ENCODE data around the gene TMEM132D. TPM values are rescaled to one million over a fixed set of nuclear protein-coding genes. Genes with fewer than 3 reads are reported as not detected.
"Not testable (repeated sequence)": the region's sequence is repeated elsewhere in the genome, so short reads cannot be mapped to it uniquely, and the experiment has no call there.

Gene TMEM132D
- total RNA-seq, 2 donors from 2014 or later: not detected

- H3K9me3 Mint-ChIP-seq: not testable (repeated sequence)
Observed at GRCh38 chr12:129899045-129899444, 4.8 kb downstream of the TMEM132D start.

GRCh38 chr12:129893691-129894090 is 10.1 kb downstream of the TMEM132D start:
- Mint-ChIP-seq H3K4me1 (no peaks in the 10 kb centered on the region), H3K4me3 (no peak overlapping the region), H3K36me3 (ENCODE audit: low read depth) (no peaks in the 10 kb centered on the region), H3K27me3 (no peaks in the 10 kb centered on the region), H3K27ac (no peak overlapping the region), H3K9me3 (peaks cover 6% of the 10 kb centered on the region)
- ATAC-seq (replicated peaks): no peak

More at GRCh38 chr12:129899045-129899444, 4.8 kb downstream of the TMEM132D start:
- peaks cover 11% of the 10 kb centered on the region for H3K27me3 Mint-ChIP-seq
- not testable (repeated sequence) for H3K4me3 Mint-ChIP-seq; ATAC-seq (replicated peaks); H3K4me1 Mint-ChIP-seq; H3K27ac Mint-ChIP-seq; H3K36me3 Mint-ChIP-seq (ENCODE audit: low read depth)

- no peaks in the 10 kb centered on the region for H3K9me3 Mint-ChIP-seq
- no peaks in the 10 kb centered on the region for H3K27me3 Mint-ChIP-seq
- no peaks in the 10 kb centered on the region for H3K4me1 Mint-ChIP-seq
- H3K27ac Mint-ChIP-seq: no peak overlapping the region
- no peaks in the 10 kb centered on the region for H3K36me3 Mint-ChIP-seq (ENCODE audit: low read depth)
- H3K4me3 Mint-ChIP-seq: no peak overlapping the region
- no peak for ATAC-seq (replicated peaks)
Observed at GRCh38 chr12:129887101-129887500, 16.7 kb downstream of the TMEM132D start.

GRCh38 chr12:129886541-129886940 is 17.3 kb downstream of the TMEM132D start:
- Mint-ChIP-seq H3K27me3 (no peaks in the 10 kb centered on the region), H3K4me1 (no peaks in the 10 kb centered on the region), H3K4me3 (no peak overlapping the region), H3K9me3 (no peaks in the 10 kb centered on the region), H3K27ac (no peak overlapping the region), H3K36me3 (ENCODE audit: low read depth) (no peaks in the 10 kb centered on the region)
- ATAC-seq (replicated peaks): no peak

- H3K4me1 Mint-ChIP-seq: no peaks in the 10 kb centered on the region
- no peak overlapping the region for H3K27ac Mint-ChIP-seq
- H3K27me3 Mint-ChIP-seq: no peaks in the 10 kb centered on the region
- H3K4me3 Mint-ChIP-seq: no peak overlapping the region
- ATAC-seq (replicated peaks): no peak
- no peaks in the 10 kb centered on the region for H3K36me3 Mint-ChIP-seq (ENCODE audit: low read depth)
- H3K9me3 Mint-ChIP-seq: no peaks in the 10 kb centered on the region
Observed at GRCh38 chr12:129885287-129885686, 18.5 kb downstream of the TMEM132D start.

GRCh38 chr12:129877411-129877810 is 26.4 kb downstream of the TMEM132D start:
- Mint-ChIP-seq H3K36me3 (ENCODE audit: low read depth) (no peaks in the 10 kb centered on the region), H3K27me3 (peaks cover 5% of the 10 kb centered on the region), H3K4me3 (no peak overlapping the region), H3K27ac (no peak overlapping the region), H3K9me3 (peaks cover 20% of the 10 kb centered on the region), H3K4me1 (no peaks in the 10 kb centered on the region)
- ATAC-seq (replicated peaks): no peak

GRCh38 chr12:129873833-129874208 is 30.0 kb downstream of the TMEM132D start:
- H3K4me3 Mint-ChIP-seq: no peak overlapping the region
- peaks cover 5% of the 10 kb centered on the region for H3K27me3 Mint-ChIP-seq
- no peak overlapping the region for H3K27ac Mint-ChIP-seq
- no peaks in the 10 kb centered on the region for H3K36me3 Mint-ChIP-seq (ENCODE audit: low read depth)
- ATAC-seq (replicated peaks): no peak
- no peaks in the 10 kb centered on the region for H3K4me1 Mint-ChIP-seq
- peaks cover 12% of the 10 kb centered on the region for H3K9me3 Mint-ChIP-seq

GRCh38 chr12:129873111-129873832 is 30.6 kb downstream of the TMEM132D start:
- Mint-ChIP-seq H3K4me3 (no peak overlapping the region), H3K4me1 (no peaks in the 10 kb centered on the region), H3K9me3 (peaks cover 12% of the 10 kb centered on the region), H3K27ac (no peak overlapping the region), H3K27me3 (peaks cover 5% of the 10 kb centered on the region), H3K36me3 (ENCODE audit: low read depth) (no peaks in the 10 kb centered on the region)
- ATAC-seq (replicated peaks): no peak

GRCh38 chr12:129871991-129872972 is 31.5 kb downstream of the TMEM132D start:
- no peak for ATAC-seq (replicated peaks)
- H3K36me3 Mint-ChIP-seq (ENCODE audit: low read depth): no peaks in the 10 kb centered on the region
- no peaks in the 10 kb centered on the region for H3K4me1 Mint-ChIP-seq
- H3K27ac Mint-ChIP-seq: no peak overlapping the region
- peaks cover 5% of the 10 kb centered on the region for H3K27me3 Mint-ChIP-seq
- no peak overlapping the region for H3K4me3 Mint-ChIP-seq
- H3K9me3 Mint-ChIP-seq: peaks cover 12% of the 10 kb centered on the region

GRCh38 chr12:129870796-129871195 is 33.0 kb downstream of the TMEM132D start:
- no peaks in the 10 kb centered on the region for H3K4me1 Mint-ChIP-seq
- peaks cover 5% of the 10 kb centered on the region for H3K27me3 Mint-ChIP-seq
- peaks cover 7% of the 10 kb centered on the region for H3K9me3 Mint-ChIP-seq
- no peak for ATAC-seq (replicated peaks)
- H3K4me3 Mint-ChIP-seq: no peak overlapping the region
- H3K27ac Mint-ChIP-seq: no peak overlapping the region
- H3K36me3 Mint-ChIP-seq (ENCODE audit: low read depth): no peaks in the 10 kb centered on the region

- Mint-ChIP-seq H3K4me3 (no peak overlapping the region), H3K4me1 (no peaks in the 10 kb centered on the region), H3K9me3 (peaks cover 8% of the 10 kb centered on the region), H3K36me3 (ENCODE audit: low read depth) (no peaks in the 10 kb centered on the region), H3K27me3 (peaks cover 3% of the 10 kb centered on the region), H3K27ac (no peak overlapping the region)
- ATAC-seq (replicated peaks): no peak
Observed at GRCh38 chr12:129870136-129870535, 33.7 kb downstream of the TMEM132D start.

- Mint-ChIP-seq H3K4me1 (no peaks in the 10 kb centered on the region), H3K36me3 (ENCODE audit: low read depth) (no peaks in the 10 kb centered on the region), H3K27ac (no peak overlapping the region), H3K4me3 (no peak overlapping the region), H3K9me3 (peaks cover 13% of the 10 kb centered on the region), H3K27me3 (no peaks in the 10 kb centered on the region)
- no peak for ATAC-seq (replicated peaks)
Observed at GRCh38 chr12:129868575-129868974, 35.2 kb downstream of the TMEM132D start.

- Mint-ChIP-seq H3K4me1 (no peaks in the 10 kb centered on the region), H3K27ac (no peak overlapping the region), H3K36me3 (ENCODE audit: low read depth) (no peaks in the 10 kb centered on the region), H3K4me3 (no peak overlapping the region), H3K27me3 (no peaks in the 10 kb centered on the region), H3K9me3 (peaks cover 18% of the 10 kb centered on the region)
- ATAC-seq (replicated peaks): no peak
Observed at GRCh38 chr12:129863938-129864337, 39.9 kb downstream of the TMEM132D start.

GRCh38 chr12:129862561-129863175 is 41.2 kb downstream of the TMEM132D start:
- ATAC-seq (replicated peaks): no peak
- H3K27me3 Mint-ChIP-seq: no peaks in the 10 kb centered on the region
- peaks cover 18% of the 10 kb centered on the region for H3K9me3 Mint-ChIP-seq
- H3K36me3 Mint-ChIP-seq (ENCODE audit: low read depth): no peaks in the 10 kb centered on the region
- H3K4me3 Mint-ChIP-seq: no peak overlapping the region
- no peak overlapping the region for H3K27ac Mint-ChIP-seq
- no peaks in the 10 kb centered on the region for H3K4me1 Mint-ChIP-seq
